HCT116 (cell line): ENCODE data around the gene CFAP99. TPM values are rescaled to one million over a fixed set of nuclear protein-coding genes. Genes with fewer than 3 reads are reported as not detected.

Source experiments
- ATAC-seq: fragments of 200-7000 bp; cut with Tn5 transposase; 2 replicates; pipeline ENCODE4 v1.9.1; 2020; ENCODE audit warnings: mild to moderate bottlenecking, moderate library complexity
- BruUV-seq: library from RNA; stranded (reverse); fragments of 400-500 nt; replicated peaks from 2 replicates; lab custom pipeline; 2021; lab: Mats Ljungman, UMichigan
- CTCF ChIA-PET: fragments of 300-600 bp; sonication (Branson Sonifier 250); formaldehyde crosslinking; loops from one replicate; lab custom pipeline; 2021; ENCODE audit warnings: antibody characterized with exemption; lab: Charles Lee
- POLR2A ChIA-PET: fragments of 300-600, 350-600 bp; sonication (Branson Sonifier 250); formaldehyde crosslinking; loops from one replicate; lab custom pipeline; 2021; ENCODE audit warnings: antibody characterized with exemption; lab: Charles Lee
- RAD21 ChIA-PET, 2 experiments: fragments of 300-600 bp; sonication (Branson Sonifier 250); formaldehyde crosslinking; loops; one replicate each; lab custom pipeline; 2023; ENCODE audit warnings: low total read pairs in 2 of 2; ENCODE audit not compliant: uncharacterized antibody in 2 of 2, unreplicated experiment in 2 of 2, low non-redundant PET in 1 of 2; lab: Charles Lee
- DNase-seq: peaks from one replicate; pipeline ENCODE4 v3.0.0-alpha.2; 2010; ENCODE audit warnings: low read depth, low spot score
- H2AFZ ChIP-seq: fragments of 200-600 bp; shearing (Covaris generic), sonication (generic); 2 replicates; pipeline ENCODE4 v1.6.1; 2017; ENCODE audit warnings: low read depth, mixed run types, mixed read lengths, antibody characterized with exemption, low read length; ENCODE audit not compliant: poor library complexity, severe bottlenecking
- H3K27ac ChIP-seq: 2 replicates; pipeline ENCODE4 v1.5.1; 2012; ENCODE audit warnings: low read depth, low read length
- H3K27me3 ChIP-seq: fragments of 200-600 bp; sonication (generic); 2 replicates; pipeline ENCODE4 v1.6.1; 2016; ENCODE audit warnings: mixed run types, low read length, mixed read lengths; ENCODE audit not compliant: insufficient read depth
- H3K36me3 ChIP-seq, 2 experiments: fragments of 200-500 bp in 1 of 2; fragments of 200-600 bp in 1 of 2; sonication (Bioruptor generic) in 1 of 2; sonication (generic) in 1 of 2; 2 replicates each; pipeline versions ENCODE4 v1.5.1 to v1.6.1; 2014 to 2016; ENCODE audit warnings: low read length in 2 of 2, inconsistent platforms in 1 of 2, mixed read lengths in 1 of 2, mixed run types in 1 of 2; ENCODE audit not compliant: insufficient read depth in 2 of 2, control insufficient read depth in 1 of 2
- H3K4me1 ChIP-seq, 2 experiments: fragments of 200-600 bp in 1 of 2; sonication (generic) in 1 of 2; 2 replicates each; pipeline versions ENCODE4 v1.5.1 to v1.6.1; 2012 to 2017; ENCODE audit warnings: low read length in 2 of 2, inconsistent platforms in 1 of 2, mild to moderate bottlenecking in 1 of 2, mixed read lengths in 1 of 2, mixed run types in 1 of 2, moderate library complexity in 1 of 2; ENCODE audit not compliant: insufficient read depth in 2 of 2, control insufficient read depth in 1 of 2
- H3K4me2 ChIP-seq: fragments of 200-600 bp; sonication (generic); 2 replicates; pipeline ENCODE4 v1.6.1; 2017; ENCODE audit warnings: mixed run types, low read length, mixed read lengths
- H3K4me3 ChIP-seq, 2 experiments: fragments of 200-600 bp in 1 of 2; sonication (generic) in 1 of 2; replicated peaks in 1 of 2; 2 replicates each; pipeline ENCODE4 v1.5.1; 2011 to 2016; ENCODE audit warnings: low read length in 2 of 2, control low read depth in 1 of 2, low read depth in 1 of 2, mild to moderate bottlenecking in 1 of 2, mixed read lengths in 1 of 2, mixed run types in 1 of 2
- H3K79me2 ChIP-seq: fragments of 200-600 bp; sonication (generic); 2 replicates; pipeline ENCODE4 v1.6.1; 2017; ENCODE audit warnings: mild to moderate bottlenecking, mixed run types, low read length, moderate library complexity, mixed read lengths; ENCODE audit not compliant: insufficient read depth
- H3K9ac ChIP-seq: fragments of 200-600 bp; sonication (generic); 2 replicates; pipeline ENCODE4 v1.6.1; 2016; ENCODE audit warnings: low read length, mixed read lengths
- H3K9me2 ChIP-seq: fragments of 200-600 bp; sonication (generic), shearing (Covaris generic); 2 replicates; pipeline ENCODE4 v1.6.1; 2017; ENCODE audit warnings: mixed run types, mild to moderate bottlenecking, moderate library complexity; ENCODE audit not compliant: insufficient read depth
- H3K9me3 ChIP-seq, 2 experiments: fragments of 200-500 bp in 1 of 2; fragments of 200-600 bp in 1 of 2; sonication (Bioruptor generic) in 1 of 2; sonication (generic) in 1 of 2; 2 replicates each; pipeline ENCODE4 v1.6.1; 2014 to 2017; ENCODE audit warnings: low read length in 2 of 2, mixed read lengths in 2 of 2, inconsistent platforms in 1 of 2, low read depth in 1 of 2, mild to moderate bottlenecking in 1 of 2, mixed run types in 1 of 2, moderate library complexity in 1 of 2; ENCODE audit not compliant: control insufficient read depth in 1 of 2, insufficient read depth in 1 of 2
- H4K20me1 ChIP-seq: fragments of 200-600 bp; sonication (generic), shearing (Covaris generic); 2 replicates; pipeline ENCODE4 v1.6.1; 2017; ENCODE audit warnings: mixed run types, mild to moderate bottlenecking, moderate library complexity; ENCODE audit not compliant: insufficient read depth
- CEBPB ChIP-seq: IDR thresholded peaks from 2 replicates; pipeline ENCODE4 v1.6.1; 2012; ENCODE audit warnings: low read depth
- EGR1 ChIP-seq: IDR thresholded peaks from 2 replicates; pipeline ENCODE4 v1.6.1; 2012; ENCODE audit warnings: low read depth
- ELF1 ChIP-seq: IDR thresholded peaks from 2 replicates; pipeline ENCODE4 v1.6.1; 2012; ENCODE audit warnings: low read depth, borderline replicate concordance
- EZH2phosphoT487 ChIP-seq: fragments of 200-600 bp; IDR thresholded peaks from 2 replicates; pipeline ENCODE4 v1.6.1; 2018; ENCODE audit warnings: antibody characterized with exemption, borderline replicate concordance
- FOSL1 ChIP-seq: IDR thresholded peaks from 2 replicates; pipeline ENCODE4 v1.6.1; 2012; ENCODE audit warnings: low read depth
- JUND ChIP-seq: IDR thresholded peaks from 2 replicates; pipeline ENCODE4 v1.6.1; 2012
- POLR2A ChIP-seq: IDR thresholded peaks from 2 replicates; pipeline ENCODE4 v1.7.0; 2011; ENCODE audit warnings: borderline replicate concordance; ENCODE audit not compliant: insufficient read depth, insufficient read length; ENCODE audit errors: extremely low read depth
- POLR2AphosphoS5 ChIP-seq: IDR thresholded peaks from 2 replicates; pipeline ENCODE4 v1.6.1; 2011; ENCODE audit warnings: mild to moderate bottlenecking, low read depth, low read length, moderate library complexity
- RAD21 ChIP-seq: IDR thresholded peaks from 2 replicates; pipeline ENCODE4 v1.6.1; 2012; ENCODE audit warnings: low read depth, mild to moderate bottlenecking
- SP1 ChIP-seq: IDR thresholded peaks from 2 replicates; pipeline ENCODE4 v1.6.1; 2012; ENCODE audit warnings: low read depth
- SRF ChIP-seq: IDR thresholded peaks from 2 replicates; pipeline ENCODE4 v1.6.1; 2012; ENCODE audit warnings: low read depth
- TCF7L2 ChIP-seq: IDR thresholded peaks from 2 replicates; pipeline ENCODE4 v1.7.0; 2011; ENCODE audit warnings: borderline replicate concordance, inconsistent platforms; ENCODE audit not compliant: insufficient read depth, insufficient read length; ENCODE audit errors: extremely low read depth
- YY1 ChIP-seq: IDR thresholded peaks from 2 replicates; pipeline ENCODE4 v1.6.1; 2011; ENCODE audit warnings: low read length, low read depth, moderate library complexity, mild to moderate bottlenecking; ENCODE audit not compliant: insufficient replicate concordance; ENCODE audit errors: extremely low read depth
- ZFX ChIP-seq: fragments of 450-650 bp; IDR thresholded peaks from 2 replicates; pipeline ENCODE4 v1.6.1; 2017
- ZNF274 ChIP-seq: fragments of 200-500 bp; sonication (Bioruptor generic); IDR thresholded peaks from 2 replicates; pipeline ENCODE4 v1.6.1; 2014; ENCODE audit warnings: mild to moderate bottlenecking, low read depth, low read length, inconsistent platforms
- intact Hi-C: fragments of 100-400 bp; cut with micrococcal nuclease; formaldehyde crosslinking; loops from 2 replicates; pipeline ENCODE4 v1.10.0; 2022
- total RNA-seq: library from RNA; stranded (reverse); gene quantifications from one replicate; pipeline ENCODE4 v1.2.1, GENCODE V29; 2021; ENCODE audit not compliant: unreplicated experiment
- TF ChIP-seq, protein P1 (sequence below): IDR thresholded peaks from 2 replicates; pipeline ENCODE4 v1.6.1; 2012; ENCODE audit warnings: low read depth
- TF ChIP-seq, protein P2 (sequence below): IDR thresholded peaks from 2 replicates; pipeline ENCODE4 v1.6.1; 2011; ENCODE audit warnings: mild to moderate bottlenecking, low read length, moderate library complexity; ENCODE audit not compliant: insufficient replicate concordance; ENCODE audit errors: extremely low read depth
- TF ChIP-seq, protein P3 (sequence below): IDR thresholded peaks from 2 replicates; pipeline ENCODE4 v1.6.1; 2012
- TF ChIP-seq, protein P4 (sequence below), 3 experiments: fragments of 200-600 bp in 1 of 3; sonication (generic) in 1 of 3; IDR thresholded peaks in 2 of 3; conservative IDR thresholded peaks in 1 of 3; 2 replicates each; pipeline ENCODE4 v1.5.1; 2012 to 2017; ENCODE audit warnings: low read depth in 2 of 3, low read length in 2 of 3, antibody characterized with exemption in 1 of 3, borderline replicate concordance in 1 of 3, control low read depth in 1 of 3, mild to moderate bottlenecking in 1 of 3, mixed read lengths in 1 of 3, mixed run types in 1 of 3, moderate library complexity in 1 of 3; ENCODE audit not compliant: insufficient read depth in 1 of 3

CFAP99 gene
- total RNA-seq, 1 experiment from 2014 or later: 0.42 TPM

DNA sequence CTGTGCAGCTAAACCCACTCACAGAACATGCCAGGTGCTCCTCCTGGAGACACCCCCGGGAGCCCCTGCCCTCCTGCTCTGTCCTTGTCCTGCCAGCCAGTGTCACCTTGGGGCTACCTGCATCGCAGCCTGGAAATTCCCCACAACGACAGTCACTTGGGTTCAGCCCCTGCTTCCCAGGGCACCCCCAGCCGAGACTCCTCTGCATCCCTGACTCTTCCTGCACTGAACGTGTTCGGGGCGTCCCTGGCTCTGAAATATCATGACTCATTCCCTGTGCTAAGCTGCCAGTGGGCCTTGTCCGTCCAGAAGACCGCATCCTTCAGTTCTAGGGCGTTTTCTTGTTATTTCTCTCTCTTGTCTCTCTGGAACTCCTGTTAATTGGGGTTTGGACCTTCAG, 5.8 kb downstream of the CFAP99 start:
- Histone ChIP-seq H3K79me2 (no peaks in the 10 kb centered on the region), H3K36me3 (no peaks in the 10 kb centered on the region), H3K4me2 (no peak overlapping the region), H3K4me1 (peaks cover under 1 to 2% of the 10 kb centered on the region in 2 experiments; a peak in 3 of 4 replicates), H3K9ac (no peak overlapping the region), H4K20me1 (no peaks in the 10 kb centered on the region), H3K9me2 (no peaks in the 10 kb centered on the region), H3K27me3 (peaks cover 14% of the 10 kb centered on the region; the same call in 1 of the 2 replicates), H3K27ac (no peak overlapping the region), H3K4me3 (no peak overlapping the region), H2AFZ (no peak overlapping the region), H3K9me3 (no peaks in the 10 kb centered on the region)
- RAD21 ChIA-PET: no interaction called here
- no TSS peak for BruUV-seq
- no peak for ATAC-seq
- intact Hi-C loops: no loop called here
- no peak for DNase-seq
- CTCF ChIA-PET: interaction anchor here (2.0 kb wide), 1 partner anchor 17 kb away, joined by 7 read pairs; no protein-coding TSS in a partner anchor
- TF ChIP-seq ELF1 (no peak), TCF7L2 (no peak), ZNF274 (no peak), RAD21 (no peak), ZFX (no peak), POLR2A (no peak), JUND (no peak), POLR2AphosphoS5 (no peak), CEBPB (no peak), SRF (no peak), EZH2phosphoT487 (no peak), SP1 (no peak), EGR1 (no peak), FOSL1 (no peak), YY1 (no peak)
- TF ChIP-seq, protein P1, sequence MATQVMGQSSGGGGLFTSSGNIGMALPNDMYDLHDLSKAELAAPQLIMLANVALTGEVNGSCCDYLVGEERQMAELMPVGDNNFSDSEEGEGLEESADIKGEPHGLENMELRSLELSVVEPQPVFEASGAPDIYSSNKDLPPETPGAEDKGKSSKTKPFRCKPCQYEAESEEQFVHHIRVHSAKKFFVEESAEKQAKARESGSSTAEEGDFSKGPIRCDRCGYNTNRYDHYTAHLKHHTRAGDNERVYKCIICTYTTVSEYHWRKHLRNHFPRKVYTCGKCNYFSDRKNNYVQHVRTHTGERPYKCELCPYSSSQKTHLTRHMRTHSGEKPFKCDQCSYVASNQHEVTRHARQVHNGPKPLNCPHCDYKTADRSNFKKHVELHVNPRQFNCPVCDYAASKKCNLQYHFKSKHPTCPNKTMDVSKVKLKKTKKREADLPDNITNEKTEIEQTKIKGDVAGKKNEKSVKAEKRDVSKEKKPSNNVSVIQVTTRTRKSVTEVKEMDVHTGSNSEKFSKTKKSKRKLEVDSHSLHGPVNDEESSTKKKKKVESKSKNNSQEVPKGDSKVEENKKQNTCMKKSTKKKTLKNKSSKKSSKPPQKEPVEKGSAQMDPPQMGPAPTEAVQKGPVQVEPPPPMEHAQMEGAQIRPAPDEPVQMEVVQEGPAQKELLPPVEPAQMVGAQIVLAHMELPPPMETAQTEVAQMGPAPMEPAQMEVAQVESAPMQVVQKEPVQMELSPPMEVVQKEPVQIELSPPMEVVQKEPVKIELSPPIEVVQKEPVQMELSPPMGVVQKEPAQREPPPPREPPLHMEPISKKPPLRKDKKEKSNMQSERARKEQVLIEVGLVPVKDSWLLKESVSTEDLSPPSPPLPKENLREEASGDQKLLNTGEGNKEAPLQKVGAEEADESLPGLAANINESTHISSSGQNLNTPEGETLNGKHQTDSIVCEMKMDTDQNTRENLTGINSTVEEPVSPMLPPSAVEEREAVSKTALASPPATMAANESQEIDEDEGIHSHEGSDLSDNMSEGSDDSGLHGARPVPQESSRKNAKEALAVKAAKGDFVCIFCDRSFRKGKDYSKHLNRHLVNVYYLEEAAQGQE: no peak
- TF ChIP-seq, protein P2, sequence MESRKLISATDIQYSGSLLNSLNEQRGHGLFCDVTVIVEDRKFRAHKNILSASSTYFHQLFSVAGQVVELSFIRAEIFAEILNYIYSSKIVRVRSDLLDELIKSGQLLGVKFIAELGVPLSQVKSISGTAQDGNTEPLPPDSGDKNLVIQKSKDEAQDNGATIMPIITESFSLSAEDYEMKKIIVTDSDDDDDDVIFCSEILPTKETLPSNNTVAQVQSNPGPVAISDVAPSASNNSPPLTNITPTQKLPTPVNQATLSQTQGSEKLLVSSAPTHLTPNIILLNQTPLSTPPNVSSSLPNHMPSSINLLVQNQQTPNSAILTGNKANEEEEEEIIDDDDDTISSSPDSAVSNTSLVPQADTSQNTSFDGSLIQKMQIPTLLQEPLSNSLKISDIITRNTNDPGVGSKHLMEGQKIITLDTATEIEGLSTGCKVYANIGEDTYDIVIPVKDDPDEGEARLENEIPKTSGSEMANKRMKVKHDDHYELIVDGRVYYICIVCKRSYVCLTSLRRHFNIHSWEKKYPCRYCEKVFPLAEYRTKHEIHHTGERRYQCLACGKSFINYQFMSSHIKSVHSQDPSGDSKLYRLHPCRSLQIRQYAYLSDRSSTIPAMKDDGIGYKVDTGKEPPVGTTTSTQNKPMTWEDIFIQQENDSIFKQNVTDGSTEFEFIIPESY: no peak
- TF ChIP-seq, protein P3, sequence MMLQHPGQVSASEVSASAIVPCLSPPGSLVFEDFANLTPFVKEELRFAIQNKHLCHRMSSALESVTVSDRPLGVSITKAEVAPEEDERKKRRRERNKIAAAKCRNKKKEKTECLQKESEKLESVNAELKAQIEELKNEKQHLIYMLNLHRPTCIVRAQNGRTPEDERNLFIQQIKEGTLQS: no peak
- TF ChIP-seq, protein P4, sequence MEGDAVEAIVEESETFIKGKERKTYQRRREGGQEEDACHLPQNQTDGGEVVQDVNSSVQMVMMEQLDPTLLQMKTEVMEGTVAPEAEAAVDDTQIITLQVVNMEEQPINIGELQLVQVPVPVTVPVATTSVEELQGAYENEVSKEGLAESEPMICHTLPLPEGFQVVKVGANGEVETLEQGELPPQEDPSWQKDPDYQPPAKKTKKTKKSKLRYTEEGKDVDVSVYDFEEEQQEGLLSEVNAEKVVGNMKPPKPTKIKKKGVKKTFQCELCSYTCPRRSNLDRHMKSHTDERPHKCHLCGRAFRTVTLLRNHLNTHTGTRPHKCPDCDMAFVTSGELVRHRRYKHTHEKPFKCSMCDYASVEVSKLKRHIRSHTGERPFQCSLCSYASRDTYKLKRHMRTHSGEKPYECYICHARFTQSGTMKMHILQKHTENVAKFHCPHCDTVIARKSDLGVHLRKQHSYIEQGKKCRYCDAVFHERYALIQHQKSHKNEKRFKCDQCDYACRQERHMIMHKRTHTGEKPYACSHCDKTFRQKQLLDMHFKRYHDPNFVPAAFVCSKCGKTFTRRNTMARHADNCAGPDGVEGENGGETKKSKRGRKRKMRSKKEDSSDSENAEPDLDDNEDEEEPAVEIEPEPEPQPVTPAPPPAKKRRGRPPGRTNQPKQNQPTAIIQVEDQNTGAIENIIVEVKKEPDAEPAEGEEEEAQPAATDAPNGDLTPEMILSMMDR (IDR thresholded peaks at IDR 0.05 in 2 of 3, conservative IDR thresholded peaks at IDR 0.05 in 1 of 3; ENCODE audit: borderline replicate concordance in 1 of 3, insufficient read depth in 1 of 3, low read depth in 2 of 3, low read length in 2 of 3): no peak
- POLR2A ChIA-PET: interaction anchor here (0.7 kb wide), 1 partner anchor 65 kb away, joined by 3 read pairs; no protein-coding TSS in a partner anchor
